A673 (cell line): ENCODE results near the gene CSRP1.

Source experiments
- CTCF ChIP-seq: fragments of 300-800, 200-600 bp; sonication (generic); conservative IDR thresholded peaks from 2 replicates; pipeline ENCODE4 v1.5.1; 2017; ENCODE audit warnings: low read depth, mild to moderate bottlenecking, antibody characterized with exemption, low read length, moderate library complexity, mixed read lengths
- EZH2 ChIP-seq: fragments of 200-600 bp; sonication (generic); IDR thresholded peaks from 2 replicates; pipeline ENCODE4 v1.6.1; 2017; ENCODE audit warnings: borderline replicate concordance, low read depth, mild to moderate bottlenecking, mixed read lengths, antibody characterized with exemption, low read length; ENCODE audit not compliant: poor library complexity, severe bottlenecking

DNA sequence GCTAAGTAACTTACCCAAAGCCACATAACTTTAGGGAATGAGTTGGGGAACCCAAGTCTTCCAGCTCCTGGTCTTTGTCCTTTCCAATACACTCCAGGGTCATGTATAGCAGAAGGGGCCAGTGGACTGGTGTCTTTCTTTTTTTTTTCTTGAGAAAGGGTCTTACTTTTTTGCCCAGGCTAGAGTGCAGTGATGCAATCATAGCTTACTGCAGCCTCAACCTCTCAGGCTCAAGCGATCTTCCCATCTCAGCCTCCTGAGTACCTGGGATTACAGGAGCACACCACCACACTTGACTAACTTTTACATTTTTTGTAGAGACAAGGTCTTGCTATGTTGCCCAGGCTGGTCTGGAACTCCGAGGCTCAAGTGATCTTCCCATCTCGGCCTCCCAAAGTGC is 44.2 kb upstream of the CSRP1 start:
- no peak for TF ChIP-seq CTCF
- TF ChIP-seq EZH2 = no peak
